Peyer's patch (tissue), 4 donors: ENCODE results near the gene SBF1.

ENCODE experiments used
- POLR2A ChIP-seq, 2 donors: fragments of 450-650 bp; IDR thresholded peaks; one replicate each; pipeline ENCODE4 v1.5.1; 2017; ENCODE audit warnings: antibody characterized with exemption in 2 of 2, mild to moderate bottlenecking in 2 of 2, moderate library complexity in 2 of 2
- TF ChIP-seq, protein P1 (sequence below), 6 experiments: fragments of 450-650 bp in 4 of 6; fragments of 200-600 bp in 2 of 6; sonication (generic) in 1 of 6; IDR thresholded peaks; one replicate each; pipeline ENCODE4 v1.5.1; 2017 to 2019; ENCODE audit warnings: antibody characterized with exemption in 6 of 6, mild to moderate bottlenecking in 3 of 6, moderate library complexity in 1 of 6

DNA sequence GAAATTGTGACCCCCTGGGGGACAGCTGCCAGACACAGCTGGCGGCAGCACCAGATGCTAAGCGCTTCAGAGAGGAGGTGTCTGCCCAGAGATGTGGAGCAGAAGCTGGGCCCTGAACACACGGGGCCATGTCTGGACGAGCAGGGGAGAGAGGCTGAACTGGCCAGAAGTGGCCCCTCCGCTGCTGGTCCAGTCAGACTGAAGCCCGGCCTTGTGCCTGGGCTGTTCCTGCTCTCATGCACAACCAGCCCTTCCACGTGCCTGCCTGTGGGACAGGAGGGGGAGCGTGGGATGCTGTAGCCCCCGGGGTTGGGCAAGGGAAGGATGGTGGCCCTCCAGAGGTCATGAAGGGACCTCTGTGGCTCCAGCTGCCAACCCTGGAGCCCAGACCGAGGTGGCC is 8.3 kb upstream of the SBF1 start:
- TF ChIP-seq, protein P1, sequence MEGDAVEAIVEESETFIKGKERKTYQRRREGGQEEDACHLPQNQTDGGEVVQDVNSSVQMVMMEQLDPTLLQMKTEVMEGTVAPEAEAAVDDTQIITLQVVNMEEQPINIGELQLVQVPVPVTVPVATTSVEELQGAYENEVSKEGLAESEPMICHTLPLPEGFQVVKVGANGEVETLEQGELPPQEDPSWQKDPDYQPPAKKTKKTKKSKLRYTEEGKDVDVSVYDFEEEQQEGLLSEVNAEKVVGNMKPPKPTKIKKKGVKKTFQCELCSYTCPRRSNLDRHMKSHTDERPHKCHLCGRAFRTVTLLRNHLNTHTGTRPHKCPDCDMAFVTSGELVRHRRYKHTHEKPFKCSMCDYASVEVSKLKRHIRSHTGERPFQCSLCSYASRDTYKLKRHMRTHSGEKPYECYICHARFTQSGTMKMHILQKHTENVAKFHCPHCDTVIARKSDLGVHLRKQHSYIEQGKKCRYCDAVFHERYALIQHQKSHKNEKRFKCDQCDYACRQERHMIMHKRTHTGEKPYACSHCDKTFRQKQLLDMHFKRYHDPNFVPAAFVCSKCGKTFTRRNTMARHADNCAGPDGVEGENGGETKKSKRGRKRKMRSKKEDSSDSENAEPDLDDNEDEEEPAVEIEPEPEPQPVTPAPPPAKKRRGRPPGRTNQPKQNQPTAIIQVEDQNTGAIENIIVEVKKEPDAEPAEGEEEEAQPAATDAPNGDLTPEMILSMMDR (IDR thresholded peaks at IDR 0.05), result no peak
- no peak for TF ChIP-seq POLR2A (IDR thresholded peaks at IDR 0.05)
